GM21717 (cell line): ENCODE data around the gene CDK3.

ENCODE experiments used
- ATAC-seq: cut with Tn5 transposase; IDR thresholded peaks from one replicate; pipeline ENCODE4 v1.9.1; 2021; ENCODE audit warnings: mild to moderate bottlenecking, moderate library complexity; ENCODE audit not compliant: unreplicated experiment

The CDK3 gene

GRCh38 chr17:75987041-75987440, 13.6 kb upstream of the CDK3 start:
- ATAC-seq, result no peak

- ATAC-seq, result no peak
Observed at GRCh38 chr17:75991396-75991795, 9.3 kb upstream of the CDK3 start.

DNA sequence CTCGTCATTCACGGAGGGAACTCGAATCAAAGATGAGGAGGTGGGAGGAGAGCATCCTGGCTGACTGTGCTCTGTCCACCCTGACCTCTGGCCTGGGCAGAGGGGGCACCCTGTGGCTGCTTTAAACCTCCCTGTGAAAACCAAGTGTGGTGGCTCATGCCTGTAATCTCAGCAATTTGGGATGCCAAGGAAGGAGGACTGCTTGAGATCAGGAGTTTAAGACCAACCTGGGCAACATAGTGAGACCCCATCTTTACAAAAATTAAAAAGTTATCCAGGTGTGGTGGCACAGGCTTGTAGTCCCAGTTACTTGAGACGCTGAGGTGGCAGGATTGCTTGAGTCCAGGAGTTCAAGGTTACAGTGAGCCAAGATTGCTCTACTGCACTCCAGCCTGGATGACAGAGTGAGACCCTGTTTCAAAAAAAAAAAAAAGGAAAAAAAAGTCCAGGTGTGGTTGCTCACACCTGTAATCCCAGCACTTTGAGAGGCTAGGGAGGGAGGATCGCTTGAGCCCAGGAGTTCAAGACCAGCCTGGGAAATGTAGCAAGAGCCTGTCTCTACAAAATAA, 5.8 kb upstream of the CDK3 start:
- ATAC-seq, result no peak

- ATAC-seq, result no peak
Observed at GRCh38 chr17:75995385-75995925, 5.2 kb upstream of the CDK3 start.

- ATAC-seq, result no peak
Observed at GRCh38 chr17:75996665-75997590, 3.7 kb upstream of the CDK3 start.

DNA sequence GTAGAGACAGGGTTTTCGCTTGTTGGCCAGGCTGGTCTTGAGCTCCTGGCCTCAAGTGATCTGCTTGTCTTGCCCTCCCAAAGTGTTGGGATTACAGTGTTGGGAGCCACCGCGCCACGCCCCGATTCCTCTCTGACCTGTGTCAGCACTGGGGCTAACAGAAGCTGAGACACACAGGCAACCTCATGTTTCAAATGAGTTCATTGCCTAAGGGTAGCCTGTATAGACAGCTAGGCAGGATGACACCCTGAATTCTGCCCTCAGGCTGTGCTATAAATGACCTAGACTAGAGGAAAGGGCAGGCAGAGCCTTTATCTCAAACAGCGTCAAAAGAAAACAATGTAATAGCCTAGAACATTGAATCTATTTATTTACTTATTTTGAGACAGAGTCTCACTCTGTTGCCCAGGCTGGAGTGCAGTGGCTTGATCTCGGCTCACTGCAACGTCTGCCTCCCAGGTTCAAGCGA, 2.3 kb upstream of the CDK3 start:
- ATAC-seq, result no peak

GRCh38 chr17:76000016-76000754, 470 bp upstream of the CDK3 start:
- ATAC-seq, result no peak

- ATAC-seq, result no peak
Observed at GRCh38 chr17:76002100-76002499, 1.4 kb downstream of the CDK3 start.

- no peak for ATAC-seq
Observed at GRCh38 chr17:76003915-76004314, 3.3 kb downstream of the CDK3 start.

- no peak for ATAC-seq
Observed at GRCh38 chr17:76004750-76005262, 4.2 kb downstream of the CDK3 start.

DNA sequence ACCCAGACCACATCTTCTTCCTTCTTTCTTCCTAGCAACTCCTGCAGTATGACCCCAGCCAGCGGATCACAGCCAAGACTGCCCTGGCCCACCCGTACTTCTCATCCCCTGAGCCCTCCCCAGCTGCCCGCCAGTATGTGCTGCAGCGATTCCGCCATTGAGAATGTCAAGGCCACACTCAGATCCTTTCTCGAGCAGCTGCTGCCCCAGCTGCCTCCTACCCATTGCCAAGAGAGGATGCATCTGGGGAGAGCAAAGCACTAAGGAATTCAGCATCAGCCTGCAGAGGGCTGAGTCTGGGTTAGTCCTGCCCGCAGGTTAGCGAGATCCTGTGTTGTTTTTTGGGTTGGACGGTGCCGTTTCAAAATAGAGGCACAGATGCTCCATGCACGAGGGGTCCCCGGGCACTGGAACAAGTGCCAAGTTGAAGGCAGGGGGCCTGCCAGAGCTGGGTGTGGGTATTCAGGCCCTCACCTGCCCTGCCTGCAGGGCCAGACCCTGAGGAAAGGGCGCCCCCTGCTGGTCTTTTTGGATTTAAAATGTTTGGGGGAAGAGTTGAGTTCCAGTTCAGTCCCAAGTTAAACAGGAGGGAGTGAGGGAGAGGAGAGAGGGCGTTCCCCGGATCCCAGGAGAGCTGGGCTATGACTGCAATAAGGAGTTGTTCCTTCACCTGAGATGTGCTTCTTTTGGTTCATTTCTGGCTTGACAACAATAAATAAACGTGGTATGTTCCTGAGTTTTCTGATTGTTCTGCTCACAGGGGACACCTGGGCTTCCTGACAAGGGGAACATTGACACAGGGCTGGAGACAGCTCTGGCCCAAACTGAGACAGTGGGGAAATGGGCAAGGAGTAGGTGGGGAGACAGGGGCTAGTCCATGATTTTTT, 4.9 kb downstream of the CDK3 start:
- no peak for ATAC-seq

DNA sequence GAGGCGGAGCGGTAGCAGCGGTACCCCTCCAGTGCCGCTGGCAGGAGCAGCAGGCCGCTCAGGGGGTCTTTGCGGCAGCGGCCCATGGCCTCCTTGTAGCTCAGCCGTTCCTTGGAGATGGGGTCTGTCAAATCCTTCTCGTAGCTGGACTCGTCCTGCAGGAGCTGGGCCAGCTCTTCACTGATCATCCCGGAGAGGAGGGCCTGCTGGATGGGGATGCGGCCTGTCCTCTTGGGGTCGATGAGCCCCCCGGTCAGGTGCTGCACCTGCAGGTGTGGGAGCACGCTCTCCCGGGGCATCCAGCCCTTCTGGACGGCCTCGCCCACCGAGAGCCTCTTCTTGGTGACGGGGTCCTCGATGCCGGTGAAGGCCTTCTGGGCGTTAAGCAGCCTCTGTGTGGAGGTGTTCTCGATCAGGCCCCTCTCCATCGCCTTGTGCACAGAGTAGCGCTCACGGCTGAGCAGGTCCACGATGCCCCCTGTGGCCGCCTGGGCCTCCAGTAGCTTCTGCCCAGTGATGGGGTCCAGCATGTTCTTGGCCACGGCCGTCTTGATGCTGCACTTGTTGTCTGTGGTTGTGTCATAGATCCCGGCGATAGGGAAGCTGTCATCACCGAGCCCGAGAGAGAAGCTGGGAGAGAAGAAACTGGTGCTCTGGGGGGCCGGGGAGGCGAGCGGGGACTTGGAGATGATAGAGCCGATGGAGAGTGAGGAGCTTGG, 6.6 kb downstream of the CDK3 start:
- no peak for ATAC-seq

DNA sequence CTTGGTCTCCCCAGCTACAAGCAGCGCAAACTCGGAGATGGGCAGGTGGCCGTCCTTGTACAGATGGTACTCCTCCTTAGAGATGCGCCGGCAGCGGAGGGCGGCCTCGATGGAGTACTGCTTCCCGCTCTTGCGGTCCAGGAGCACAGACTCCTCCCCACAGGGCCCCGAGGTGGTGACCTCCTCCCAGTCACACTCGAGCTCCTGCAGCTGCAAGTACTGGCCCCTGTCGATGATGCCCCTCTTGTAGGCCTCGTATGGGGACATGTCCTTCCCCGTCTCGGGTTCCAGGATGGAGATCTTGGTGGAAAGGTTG, 7.2 kb downstream of the CDK3 start:
- no peak for ATAC-seq

- no peak for ATAC-seq
Observed at GRCh38 chr17:76008208-76008607, 7.6 kb downstream of the CDK3 start.

DNA sequence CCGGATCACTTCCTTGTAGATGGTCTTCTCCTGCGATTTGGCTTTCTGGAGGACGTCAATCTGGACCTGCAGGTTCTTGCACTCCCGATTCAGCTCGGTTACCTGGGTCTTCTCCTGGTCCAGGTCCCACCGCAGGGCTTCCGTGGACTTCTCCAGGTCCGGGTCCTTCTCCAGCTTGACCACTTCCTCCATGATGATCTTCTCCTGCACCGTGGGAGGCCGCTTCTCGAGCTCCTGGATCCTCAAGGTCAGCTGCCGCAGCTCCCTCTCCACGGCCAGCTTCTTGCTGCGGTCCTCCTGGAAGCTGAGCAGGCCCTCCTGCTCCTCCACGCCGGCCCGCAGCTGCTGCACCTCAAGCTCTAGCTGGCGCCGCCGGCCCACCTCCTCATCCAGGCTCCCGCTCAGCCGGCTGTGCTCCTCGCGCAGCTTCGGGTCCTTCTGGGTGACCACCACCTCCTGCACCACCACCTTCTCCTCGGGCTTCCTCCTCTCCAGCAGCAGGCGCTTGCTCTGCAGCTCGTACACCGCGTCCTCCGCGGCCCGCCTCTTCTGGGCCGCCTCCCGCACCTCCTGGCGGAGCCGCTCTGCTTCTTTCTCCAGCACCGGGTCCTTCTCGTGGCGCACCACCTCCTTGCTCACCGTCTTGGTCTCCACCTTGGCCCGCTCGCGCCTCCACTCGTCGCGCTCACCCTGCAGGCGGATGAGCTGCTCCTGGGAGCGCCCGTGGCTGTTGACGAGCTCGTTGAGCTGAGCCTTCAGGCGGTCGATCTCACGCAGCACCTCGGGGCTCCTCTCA, 8.2 kb downstream of the CDK3 start:
- ATAC-seq, result no peak

DNA sequence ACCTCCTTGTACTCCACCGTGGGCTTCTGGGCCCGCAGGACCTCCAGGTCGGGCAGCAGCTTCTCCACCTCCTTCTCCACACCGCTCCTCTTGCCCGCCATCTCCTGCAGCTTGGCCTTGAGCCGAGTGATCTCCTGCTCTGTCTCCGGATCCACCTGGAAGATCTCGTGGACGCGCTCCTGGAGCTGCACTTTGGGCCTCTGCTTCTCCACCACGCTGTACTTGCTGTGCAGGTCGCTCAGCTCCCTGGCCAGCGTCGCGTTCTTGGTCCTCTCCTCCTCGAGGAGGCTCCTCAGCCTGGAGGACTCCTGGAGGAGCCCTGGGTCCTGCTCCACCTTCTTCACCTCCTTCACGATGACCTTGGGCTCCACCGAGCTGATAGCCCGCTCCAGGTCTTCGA, 8.8 kb downstream of the CDK3 start:
- ATAC-seq, result no peak

GRCh38 chr17:76009969-76010661, 9.5 kb downstream of the CDK3 start:
- no peak for ATAC-seq

DNA sequence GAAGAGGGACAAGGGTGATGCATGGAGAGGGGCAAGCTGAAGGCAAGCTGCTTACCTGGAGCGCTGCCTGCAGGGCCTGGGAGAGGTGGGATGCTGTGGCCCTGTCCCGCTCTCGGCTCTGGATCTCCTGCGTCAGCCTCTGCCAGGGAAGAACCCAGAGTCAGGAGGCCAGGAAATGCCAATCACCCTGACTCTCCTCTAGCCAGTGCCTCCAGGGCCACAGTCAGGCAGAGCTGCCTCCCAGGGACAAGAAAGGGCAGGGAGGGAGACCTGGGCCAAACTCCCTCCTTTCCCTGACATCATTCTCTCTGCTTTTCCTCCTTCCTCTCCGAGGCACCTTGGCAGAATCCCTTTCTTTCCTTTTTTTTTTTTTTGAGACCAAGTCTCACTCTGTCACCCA, 11.3 kb downstream of the CDK3 start:
- ATAC-seq, result no peak
